Stomach (tissue), 9 donors: ENCODE results near the gene PRKACG. TPM values are rescaled to one million over a fixed set of nuclear protein-coding genes. Genes with fewer than 3 reads are reported as not detected.
A peak's percentile ranks its signal among the peaks of the same experiment; 100 is the strongest.

ENCODE experiments used
- DNase-seq, 2 donors: peaks; one replicate each; pipeline versions ENCODE4 v3.0.0 to v3.0.0-alpha.2; 2013 to 2019
- H3K27ac ChIP-seq, 5 donors: fragments of 200-600 bp in 4 of 5; sonication (generic) in 4 of 5; one replicate each; pipeline ENCODE4 v1.5.1; 2013 to 2019; ENCODE audit warnings: mild to moderate bottlenecking in 1 of 5, moderate library complexity in 1 of 5
- H3K27me3 ChIP-seq, 3 donors: fragments of 200-600 bp; sonication (generic); one replicate each; pipeline ENCODE4 v1.5.1; 2017 to 2019; ENCODE audit warnings: mixed run types in 1 of 3
- H3K36me3 ChIP-seq, 4 donors: fragments of 200-600 bp; sonication (generic); 1 replicate in 3 of 4; 2 replicates in 1 of 4; pipeline ENCODE4 v1.5.1; 2016 to 2019
- H3K4me1 ChIP-seq, 4 donors: fragments of 200-600 bp; sonication (generic); one replicate each; pipeline ENCODE4 v1.5.1; 2016 to 2019
- H3K4me3 ChIP-seq, 4 donors: fragments of 200-600 bp; sonication (generic) in 3 of 4; one replicate each; pipeline ENCODE4 v1.5.1; 2016 to 2019; ENCODE audit warnings: mild to moderate bottlenecking in 1 of 4
- H3K9me3 ChIP-seq, 4 donors: fragments of 200-600 bp; sonication (generic); one replicate each; pipeline ENCODE4 v1.5.1; 2016 to 2019
- EP300 ChIP-seq: sonication (generic); formaldehyde crosslinking; IDR thresholded peaks from one replicate; pipeline ENCODE4 v1.6.1; 2017; ENCODE audit warnings: antibody characterized with exemption
- POLR2A ChIP-seq, 4 donors: fragments of 450-650 bp; IDR thresholded peaks; one replicate each; pipeline ENCODE4 v1.6.1; 2016; ENCODE audit warnings: antibody characterized with exemption in 4 of 4, control low read depth in 2 of 4, mild to moderate bottlenecking in 1 of 4, moderate library complexity in 1 of 4
- POLR2AphosphoS5 ChIP-seq, 3 donors: sonication (generic); formaldehyde crosslinking; IDR thresholded peaks; one replicate each; pipeline ENCODE4 v1.6.1; 2016; ENCODE audit warnings: antibody characterized with exemption in 3 of 3
- WGBS, 5 donors: extraction: QIAGEN DNeasy Blood & Tissue Kit in 3 of 5; methylation state at CpG; one replicate each; pipeline versions ENCODE4 v1.1.5 to v1.1.7; 2013 to 2018; 5-methylcytosine and 5-hydroxymethylcytosine counted together
- intact Hi-C: fragments of 100-400 bp; cut with DNase I; formaldehyde crosslinking; loops from one replicate; pipeline ENCODE4 v1.15.1; 2023; ENCODE audit warnings: low total_unique reads
- polyA plus RNA-seq, 3 donors: library from polyadenylated mRNA; stranded (reverse); fragments of 200-250 nt; gene quantifications; one replicate each; pipeline ENCODE4 v1.2.3, GENCODE V29; 2013
- total RNA-seq, 5 donors: library from RNA; depleted of rRNA; stranded (reverse); fragments of >200 nt; gene quantifications; one replicate each; pipeline versions ENCODE4 v1.1.0 to v1.2.3, GENCODE V29; 2014 to 2016
- TF ChIP-seq, protein P1 (sequence below), 7 experiments: fragments of 450-650 bp in 4 of 7; fragments of 200-600 bp in 3 of 7; sonication (generic) in 3 of 7; IDR thresholded peaks; one replicate each; pipeline ENCODE4 v1.5.1; 2016 to 2019; ENCODE audit warnings: antibody characterized with exemption in 7 of 7, control low read depth in 2 of 7, mild to moderate bottlenecking in 1 of 7
- donor health status: healthy with polysubstance abuse.
- donor health status: Bipolar disorder and iron deficiency.
- donor health status: healthy.

The PRKACG gene
- total and polyA plus RNA-seq, 8 donors: not detected

DNA sequence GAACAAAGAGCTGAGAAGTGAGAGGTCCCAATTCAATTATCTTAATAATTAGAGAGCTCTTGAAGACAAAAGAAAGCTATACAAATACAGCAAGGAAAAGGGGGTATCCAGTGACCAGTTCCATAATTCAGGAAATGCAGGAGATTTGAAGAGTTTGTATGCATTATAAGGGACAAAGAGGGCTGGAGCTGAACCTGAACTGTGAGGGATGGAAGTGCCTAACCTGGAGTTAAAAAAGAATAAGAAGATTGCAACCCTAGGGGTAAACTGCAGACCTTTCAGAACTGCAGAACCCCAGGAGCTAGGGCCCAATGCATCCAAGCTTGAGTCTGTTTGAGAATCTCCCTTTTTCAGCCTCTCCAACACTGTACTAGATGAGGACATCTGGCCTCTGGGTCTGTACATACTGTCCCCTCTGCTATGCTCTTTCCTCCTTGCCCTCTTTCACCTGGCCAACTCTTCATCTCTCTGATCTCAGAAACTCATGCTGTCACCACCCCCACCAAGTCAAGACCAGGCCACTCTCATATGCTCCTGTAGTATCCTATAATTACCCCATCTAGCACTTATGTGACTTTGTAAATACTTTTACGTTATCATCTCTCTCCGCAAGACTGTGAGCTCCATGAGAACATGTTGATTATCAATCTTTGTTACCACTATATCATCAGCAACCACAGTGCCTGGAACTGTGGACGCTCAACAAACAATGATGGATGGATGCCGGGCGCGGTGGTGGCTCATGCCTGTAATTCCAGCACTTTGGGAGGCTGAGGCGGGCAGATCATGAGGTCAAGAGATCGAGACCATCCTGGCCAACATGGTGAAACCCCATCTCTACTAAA lies 6.6 kb upstream of the PRKACG start:
- Histone ChIP-seq H3K36me3 (no peaks in the 10 kb centered on the region), H3K27me3 (no peaks in the 10 kb centered on the region), H3K9me3 (no peaks in the 10 kb centered on the region), H3K4me1 (peaks cover 0 to 18% (median 3%) of the 10 kb centered on the region in 4 donors), H3K27ac (no peak overlapping the region), H3K4me3 (no peak overlapping the region)
- TF ChIP-seq POLR2AphosphoS5 (IDR thresholded peaks at IDR 0.05) (no peak), EP300 (no peak), POLR2A (IDR thresholded peaks at IDR 0.05) (no peak)
- TF ChIP-seq, protein P1, sequence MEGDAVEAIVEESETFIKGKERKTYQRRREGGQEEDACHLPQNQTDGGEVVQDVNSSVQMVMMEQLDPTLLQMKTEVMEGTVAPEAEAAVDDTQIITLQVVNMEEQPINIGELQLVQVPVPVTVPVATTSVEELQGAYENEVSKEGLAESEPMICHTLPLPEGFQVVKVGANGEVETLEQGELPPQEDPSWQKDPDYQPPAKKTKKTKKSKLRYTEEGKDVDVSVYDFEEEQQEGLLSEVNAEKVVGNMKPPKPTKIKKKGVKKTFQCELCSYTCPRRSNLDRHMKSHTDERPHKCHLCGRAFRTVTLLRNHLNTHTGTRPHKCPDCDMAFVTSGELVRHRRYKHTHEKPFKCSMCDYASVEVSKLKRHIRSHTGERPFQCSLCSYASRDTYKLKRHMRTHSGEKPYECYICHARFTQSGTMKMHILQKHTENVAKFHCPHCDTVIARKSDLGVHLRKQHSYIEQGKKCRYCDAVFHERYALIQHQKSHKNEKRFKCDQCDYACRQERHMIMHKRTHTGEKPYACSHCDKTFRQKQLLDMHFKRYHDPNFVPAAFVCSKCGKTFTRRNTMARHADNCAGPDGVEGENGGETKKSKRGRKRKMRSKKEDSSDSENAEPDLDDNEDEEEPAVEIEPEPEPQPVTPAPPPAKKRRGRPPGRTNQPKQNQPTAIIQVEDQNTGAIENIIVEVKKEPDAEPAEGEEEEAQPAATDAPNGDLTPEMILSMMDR (IDR thresholded peaks at IDR 0.05): no peak
- WGBS, 5 donors: 89 to 95% (median 92%) methylated on average over 8 of the region's 8 CpGs
- no peak for DNase-seq
- intact Hi-C loops: loop anchor here (10.0 kb wide), 1 partner anchor 426 kb away; no protein-coding TSS in a partner anchor

DNA sequence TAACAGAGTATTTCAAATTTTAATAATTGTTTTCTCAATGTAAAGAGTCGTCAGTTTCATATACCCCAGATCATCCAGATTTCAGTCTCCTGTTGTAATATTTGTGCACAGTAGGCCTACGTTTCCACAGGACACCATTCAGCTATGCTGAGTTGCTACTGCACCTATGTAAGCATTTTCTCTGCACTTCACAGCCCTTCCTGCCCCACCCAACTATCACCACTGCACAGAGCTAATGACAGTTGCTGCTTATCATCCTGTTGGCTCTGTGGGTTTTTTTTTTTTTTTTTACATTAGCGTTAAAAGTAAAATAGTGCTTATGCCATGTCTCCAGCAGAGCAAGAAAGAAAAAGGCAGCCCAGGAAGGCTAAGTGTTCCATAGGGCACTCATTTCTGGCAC lies 5.9 kb upstream of the PRKACG start:
- 49 to 62% (median 50%) methylated on average over 3 of the region's 3 CpGs for WGBS, 5 donors
- H3K27ac ChIP-seq: no peak overlapping the region
- intact Hi-C loops: loop anchor here (10.0 kb wide), 1 partner anchor 425 kb away; no protein-coding TSS in a partner anchor
- H3K4me1 ChIP-seq: peaks cover 0 to 18% (median 3%) of the 10 kb centered on the region in 4 donors
- DNase-seq: peak in 1 of 2 donors; percentile 58
- no peak overlapping the region for H3K4me3 ChIP-seq
- H3K36me3 ChIP-seq: no peaks in the 10 kb centered on the region
- TF ChIP-seq, protein P1 (IDR thresholded peaks at IDR 0.05): no peak
- TF ChIP-seq POLR2A (IDR thresholded peaks at IDR 0.05) (no peak), POLR2AphosphoS5 (IDR thresholded peaks at IDR 0.05) (no peak), EP300 (no peak)
- H3K27me3 ChIP-seq: no peaks in the 10 kb centered on the region
- H3K9me3 ChIP-seq: no peaks in the 10 kb centered on the region

DNA sequence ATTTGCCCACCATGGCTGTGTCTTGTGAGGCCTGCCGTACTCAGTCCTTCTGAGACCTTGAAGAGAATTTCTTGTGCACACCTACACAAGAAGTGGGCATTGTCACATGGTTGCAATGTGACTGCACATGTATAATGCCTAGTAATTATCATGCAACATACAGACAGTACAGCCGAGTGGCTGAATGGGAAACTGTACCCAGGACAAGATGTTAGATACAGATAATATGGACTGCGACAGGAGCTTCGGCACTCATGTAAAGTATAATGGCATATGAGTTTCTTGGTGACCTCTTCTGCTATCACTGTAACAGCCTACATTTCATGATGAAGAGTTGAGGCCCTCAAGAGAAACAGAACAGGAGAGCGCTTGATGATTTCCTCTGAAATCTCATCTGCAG lies 4.8 kb upstream of the PRKACG start:
- no peak for DNase-seq
- no peaks in the 10 kb centered on the region for H3K9me3 ChIP-seq
- intact Hi-C loops: no loop called here
- WGBS, 5 donors: 74 to 80% (median 76%) methylated on average over 5 of the region's 5 CpGs
- no peaks in the 10 kb centered on the region for H3K27me3 ChIP-seq
- no peaks in the 10 kb centered on the region for H3K36me3 ChIP-seq
- no peak overlapping the region for H3K27ac ChIP-seq
- TF ChIP-seq, protein P1 (IDR thresholded peaks at IDR 0.05): no peak
- TF ChIP-seq EP300: no peak
- H3K4me3 ChIP-seq: no peak overlapping the region
- H3K4me1 ChIP-seq: peaks cover 0 to 14% (median 2%) of the 10 kb centered on the region in 4 donors

DNA sequence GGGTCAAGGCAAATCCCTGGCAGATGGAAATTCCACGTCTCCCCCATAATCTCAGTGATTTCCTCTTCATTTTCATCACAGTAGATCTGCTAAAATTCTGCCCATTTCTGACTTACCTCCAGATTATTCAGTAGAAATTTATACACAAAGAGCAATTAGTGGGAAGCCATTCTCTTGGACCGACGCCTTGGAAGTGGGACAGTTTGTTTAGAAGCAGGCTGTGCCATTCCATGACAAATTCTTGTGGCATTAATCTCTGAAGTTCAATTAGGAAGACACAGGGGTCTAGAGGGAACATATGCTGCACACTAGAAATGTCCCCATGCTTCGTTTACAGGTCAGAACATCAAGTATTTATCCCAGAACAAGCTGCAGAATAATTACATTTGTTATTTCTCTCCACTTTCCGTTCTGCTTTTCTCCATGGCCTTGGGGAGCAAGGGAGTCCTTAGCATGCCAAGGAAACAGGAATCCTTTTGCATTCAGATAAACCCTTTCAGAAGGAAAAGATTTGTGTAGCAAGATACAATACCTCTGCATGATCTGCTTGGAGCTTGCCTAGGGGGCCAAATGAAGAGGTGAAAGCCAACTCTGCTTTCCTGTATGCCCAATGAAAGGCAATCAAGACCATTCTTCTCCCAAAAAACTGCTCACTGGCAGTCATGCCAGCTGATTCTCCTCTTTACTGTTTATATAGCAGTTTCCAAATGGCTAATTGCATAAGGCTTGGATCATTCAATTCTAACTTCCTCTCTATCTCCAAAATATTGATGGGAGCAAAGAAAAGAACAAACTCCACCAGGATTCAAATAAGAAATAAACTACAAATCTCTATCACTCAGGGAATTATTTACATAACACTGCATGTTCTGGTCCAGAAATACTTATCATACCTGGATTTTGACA lies 2.5 kb upstream of the PRKACG start:
- TF ChIP-seq EP300 (no peak), POLR2AphosphoS5 (IDR thresholded peaks at IDR 0.05) (no peak), POLR2A (IDR thresholded peaks at IDR 0.05) (no peak)
- TF ChIP-seq, protein P1 (IDR thresholded peaks at IDR 0.05): no peak
- 60 to 73% (median 67%) methylated on average over 5 of the region's 5 CpGs for WGBS, 5 donors
- no peaks in the 10 kb centered on the region for H3K36me3 ChIP-seq
- no peak for DNase-seq
- intact Hi-C loops: no loop called here
- no peak overlapping the region for H3K4me3 ChIP-seq
- no peak overlapping the region for H3K27ac ChIP-seq
- peaks cover 0 to 7% (median 0%) of the 10 kb centered on the region in 4 donors for H3K4me1 ChIP-seq
- no peaks in the 10 kb centered on the region for H3K27me3 ChIP-seq
- no peaks in the 10 kb centered on the region for H3K9me3 ChIP-seq
